ENCODE data around the gene PMEPA1. TPM values are rescaled to one million over a fixed set of nuclear protein-coding genes. Genes with fewer than 3 reads are reported as not detected.
"Not testable (repeated sequence)": the region's sequence is repeated elsewhere in the genome, so short reads cannot be mapped to it uniquely, and the experiment has no call there.

The PMEPA1 gene
- polyA plus RNA-seq, 3 donors from 2014 or later, result not detected

DNA sequence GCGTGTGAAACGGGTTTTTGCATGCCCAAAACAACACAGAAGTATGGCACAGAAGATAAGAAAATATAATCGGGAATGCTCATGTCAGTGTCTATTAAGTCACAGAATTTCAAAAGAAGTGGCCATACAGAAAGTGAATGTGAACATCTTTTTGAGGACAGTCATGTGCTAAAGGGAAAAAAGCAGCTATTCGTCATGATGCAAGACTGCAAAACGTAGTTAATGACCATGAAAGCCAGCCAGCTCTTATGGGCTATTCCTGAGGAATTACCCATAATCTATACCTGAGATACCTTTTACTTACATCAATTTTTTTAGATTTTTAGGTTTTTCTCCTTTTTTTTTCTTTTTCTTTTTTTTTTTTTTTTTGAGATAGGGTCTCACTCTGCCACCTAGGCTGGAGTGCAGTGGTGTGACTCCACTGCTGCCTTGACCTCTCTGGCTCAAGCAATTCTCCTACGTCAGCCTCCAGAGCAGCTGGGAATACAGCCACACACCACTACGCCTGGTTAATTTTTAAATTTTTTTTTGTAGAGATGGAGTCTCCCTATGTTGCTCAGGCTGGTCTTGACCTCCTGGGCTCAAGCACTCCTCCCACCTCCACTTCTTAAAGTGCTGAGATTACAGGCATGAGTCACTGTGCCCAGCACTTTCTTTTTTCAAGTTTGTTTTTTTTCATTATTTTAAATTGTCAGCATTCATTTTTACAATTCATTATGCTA, 71.5 kb downstream of the PMEPA1 start:
- H3K9me3 Mint-ChIP-seq, result peaks cover 3 to 31% (median 21%) of the 10 kb centered on the region in 6 donors

DNA sequence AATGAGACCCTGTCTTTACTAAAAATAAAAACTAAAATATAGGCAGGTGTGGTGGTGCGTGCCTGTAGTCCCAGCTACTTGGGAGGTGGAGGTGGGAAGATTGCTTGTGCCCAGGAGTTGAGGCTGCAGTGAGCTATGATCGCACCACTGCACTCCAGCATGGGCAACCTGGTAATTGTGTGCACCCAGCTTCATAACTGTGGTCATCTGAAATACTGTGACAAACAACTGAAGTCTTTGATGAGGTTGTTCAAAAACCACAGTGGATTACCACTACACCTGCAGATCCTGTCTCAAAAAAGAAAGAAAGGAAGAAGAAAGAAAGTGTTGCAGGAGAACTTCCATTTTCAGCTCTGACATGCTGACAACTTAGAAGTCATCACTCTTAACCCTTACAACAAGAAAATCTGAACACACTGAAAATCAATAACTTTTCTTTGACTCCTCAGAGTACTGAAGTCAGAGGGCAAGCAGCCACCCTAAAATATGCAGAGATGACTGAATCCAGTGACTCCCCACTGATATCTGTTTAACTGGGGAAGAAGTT, 75.8 kb downstream of the PMEPA1 start:
- peaks cover 21 to 30% (median 25%) of the 10 kb centered on the region in 3 donors for H3K36me3 Mint-ChIP-seq
- H3K4me3 Mint-ChIP-seq, result no peak overlapping the region
- no peak overlapping the region for H3K27ac Mint-ChIP-seq
- H3K9me3 Mint-ChIP-seq, result peaks cover 2 to 31% (median 21%) of the 10 kb centered on the region in 6 donors
- peaks cover 7 to 24% (median 8%) of the 10 kb centered on the region in 3 donors for H3K27me3 Mint-ChIP-seq (ENCODE audit: low read depth in 3 of 3)
- peaks cover 24 to 34% of the 10 kb centered on the region in 2 donors for H3K4me1 Mint-ChIP-seq
- peak; percentile 22 to 42 (median 26) for DNase-seq

More for the DNA sequence above, 71.5 kb downstream of the PMEPA1 start:
- Mint-ChIP-seq H3K4me3 (no peak overlapping the region), H3K4me1 (peaks cover 6 to 10% of the 10 kb centered on the region in 2 donors), H3K27me3 (ENCODE audit: low read depth in 3 of 3) (peaks cover 5 to 13% (median 8%) of the 10 kb centered on the region in 3 donors), H3K27ac (no peak overlapping the region), H3K36me3 (peaks cover 21 to 30% (median 25%) of the 10 kb centered on the region in 3 donors)
- no peak for DNase-seq

DNA sequence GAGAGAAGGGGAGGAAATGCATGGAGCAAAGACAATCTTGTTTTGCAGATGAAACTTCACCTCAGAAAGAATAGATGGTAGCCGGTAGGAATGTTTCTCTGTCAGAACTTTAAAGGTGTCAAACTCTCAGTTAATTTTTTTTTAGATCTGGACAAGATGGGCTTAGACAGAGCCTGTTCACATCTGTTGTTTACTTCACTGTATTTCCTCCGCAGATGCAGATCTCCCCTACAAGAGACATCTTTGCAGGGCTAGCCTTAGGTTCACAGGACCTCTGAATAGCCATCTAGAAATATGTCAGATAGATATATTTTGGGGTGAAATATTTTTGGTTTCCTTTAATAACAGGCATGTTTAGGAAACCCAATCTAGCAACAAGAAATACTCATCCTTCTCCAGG, 77.5 kb downstream of the PMEPA1 start:
- no peak for DNase-seq
- Mint-ChIP-seq H3K4me3 (no peak overlapping the region), H3K36me3 (peaks cover 21 to 26% (median 24%) of the 10 kb centered on the region in 3 donors), H3K9me3 (peaks cover 2 to 26% (median 20%) of the 10 kb centered on the region in 6 donors), H3K4me1 (peaks cover 37 to 49% of the 10 kb centered on the region in 2 donors), H3K27ac (peak overlapping the region in 1 of 6 donors; percentile 10), H3K27me3 (ENCODE audit: low read depth in 3 of 3) (peaks cover 7 to 28% (median 16%) of the 10 kb centered on the region in 3 donors)

DNA sequence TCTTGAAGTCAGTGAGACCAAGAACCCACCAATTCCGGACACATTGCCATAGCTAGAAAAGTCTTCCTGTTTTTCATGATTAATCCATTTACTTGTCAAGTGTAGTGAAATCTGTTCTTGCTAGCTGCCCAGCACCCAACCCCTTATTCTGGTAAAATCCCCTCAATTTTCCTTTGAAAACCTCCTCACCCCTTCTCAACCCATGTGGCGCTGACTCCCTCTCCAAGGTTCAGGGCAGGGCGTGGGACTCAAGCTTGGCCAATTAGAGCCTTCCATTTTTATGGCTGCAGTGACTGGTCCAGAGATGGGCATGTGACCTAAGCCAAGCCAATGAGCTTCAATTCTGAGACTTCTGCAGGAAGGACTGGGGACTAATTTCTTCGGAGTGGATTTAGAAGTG, 79.8 kb downstream of the PMEPA1 start:
- peak; percentile 35 to 44 (median 41) for DNase-seq
- H3K27ac Mint-ChIP-seq, result peak overlapping the region; percentile 94 to 99 (median 96)
- peaks cover 5 to 22% (median 16%) of the 10 kb centered on the region in 3 donors for H3K27me3 Mint-ChIP-seq (ENCODE audit: low read depth in 3 of 3)
- peaks cover 57 to 71% of the 10 kb centered on the region in 2 donors for H3K4me1 Mint-ChIP-seq
- H3K4me3 Mint-ChIP-seq, result peak overlapping the region; percentile 86 to 95 (median 89)
- H3K9me3 Mint-ChIP-seq, result peaks cover 0 to 8% (median 3%) of the 10 kb centered on the region in 6 donors
- peaks cover 6 to 11% (median 7%) of the 10 kb centered on the region in 3 donors for H3K36me3 Mint-ChIP-seq

GRCh38 chr20:57629491-57629901, 80.3 kb downstream of the PMEPA1 start:
- H3K9me3 Mint-ChIP-seq, result not testable (repeated sequence)
- Mint-ChIP-seq H3K4me1 (peaks cover 62 to 76% of the 10 kb centered on the region in 2 donors), H3K4me3 (peak overlapping the region; percentile 86 to 95 (median 89)), H3K36me3 (peaks cover 4 to 12% (median 6%) of the 10 kb centered on the region in 3 donors), H3K27me3 (ENCODE audit: low read depth in 3 of 3) (peaks cover 4 to 19% (median 16%) of the 10 kb centered on the region in 3 donors), H3K27ac (peak overlapping the region; percentile 94 to 99 (median 96))
- DNase-seq, result peak; percentile 46 to 56 (median 48)

- Mint-ChIP-seq H3K36me3 (peaks cover 6 to 12% (median 7%) of the 10 kb centered on the region in 3 donors), H3K4me3 (peak overlapping the region; percentile 86 to 95 (median 89)), H3K27ac (peak overlapping the region; percentile 94 to 99 (median 96)), H3K4me1 (peaks cover 59 to 71% of the 10 kb centered on the region in 2 donors), H3K27me3 (ENCODE audit: low read depth in 3 of 3) (peaks cover 3 to 19% (median 15%) of the 10 kb centered on the region in 3 donors)
- not testable (repeated sequence) for H3K9me3 Mint-ChIP-seq
- peak in 1 of 3 donors; percentile 16 for DNase-seq
These were observed 80.9 kb downstream of the PMEPA1 start for GRCh38 chr20:57628962-57629308.

DNA sequence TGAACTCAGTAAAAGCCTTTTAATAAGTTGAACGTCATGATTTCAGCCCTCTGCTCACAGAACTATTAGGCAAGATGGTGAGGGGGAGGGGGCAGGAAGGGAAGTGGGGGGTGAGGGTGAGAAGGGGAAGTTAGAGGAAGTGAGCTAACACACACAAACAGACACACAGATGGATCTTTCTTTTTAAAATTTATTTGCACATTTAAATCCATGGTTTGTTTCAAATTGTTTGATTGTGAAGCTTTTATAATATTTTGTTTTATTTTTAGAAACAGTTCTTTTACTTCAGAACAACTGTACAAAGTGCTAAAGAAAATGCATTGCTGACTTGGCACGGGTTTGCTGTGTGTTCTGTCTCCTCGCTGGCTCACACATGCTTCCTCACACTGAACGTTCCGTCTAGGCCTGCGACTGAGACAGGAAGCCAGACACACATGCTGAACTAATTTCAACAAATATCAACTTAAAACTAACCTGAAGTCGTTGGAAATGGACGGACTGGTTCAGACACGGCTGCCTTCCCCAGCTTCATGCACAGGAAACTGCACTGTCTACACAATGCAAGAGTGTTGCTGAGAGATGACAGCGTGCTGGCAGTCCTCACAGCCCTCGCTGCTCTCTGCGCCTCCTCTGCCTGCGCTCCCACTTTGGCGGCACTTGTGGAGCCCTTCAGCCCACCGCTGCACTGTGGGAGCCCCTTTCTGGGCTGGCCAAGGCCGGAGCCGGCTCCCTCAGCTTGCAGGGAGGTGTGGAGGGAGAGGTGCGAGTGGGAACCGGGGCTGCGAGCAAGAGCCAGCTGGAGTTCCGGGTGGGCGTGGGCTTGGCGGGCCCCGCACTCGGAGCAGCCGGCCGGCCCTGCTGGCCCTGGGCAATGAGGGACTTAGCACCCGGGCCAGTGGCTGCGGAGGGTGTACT, 81.5 kb downstream of the PMEPA1 start:
- Mint-ChIP-seq H3K36me3 (peaks cover 6 to 12% (median 7%) of the 10 kb centered on the region in 3 donors), H3K4me1 (peaks cover 56 to 66% of the 10 kb centered on the region in 2 donors), H3K9me3 (peaks cover 0 to 5% (median 0%) of the 10 kb centered on the region in 6 donors), H3K27ac (peak overlapping the region; percentile 96 to 100 (median 99)), H3K4me3 (peak overlapping the region; percentile 80 to 91 (median 83)), H3K27me3 (ENCODE audit: low read depth in 3 of 3) (peaks cover 3 to 19% (median 15%) of the 10 kb centered on the region in 3 donors)
- peak; percentile 72 to 76 (median 75) for DNase-seq

DNA sequence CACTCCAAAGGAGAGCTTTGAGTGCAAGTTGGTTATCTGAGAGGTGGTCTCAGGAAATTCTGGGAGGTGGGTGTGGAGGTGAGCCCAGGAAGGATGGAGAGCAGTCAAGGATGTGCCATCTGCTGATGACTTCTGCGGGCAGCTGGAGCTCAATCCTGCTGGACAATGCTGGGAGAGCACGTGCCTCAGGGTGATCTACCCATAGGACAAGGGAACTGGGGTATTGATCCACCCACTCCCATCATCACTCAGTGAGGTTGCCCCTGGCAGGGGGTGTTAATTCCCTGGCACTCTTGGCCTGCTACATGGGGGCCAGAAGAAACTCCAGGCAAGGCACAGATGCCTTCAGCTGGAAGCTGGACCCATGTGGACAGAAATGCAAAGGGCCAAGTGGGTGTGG, 82.5 kb downstream of the PMEPA1 start:
- no peak for DNase-seq
- Mint-ChIP-seq H3K9me3 (peaks cover 0 to 5% (median 0%) of the 10 kb centered on the region in 6 donors), H3K4me1 (peaks cover 61 to 67% of the 10 kb centered on the region in 2 donors), H3K27me3 (ENCODE audit: low read depth in 3 of 3) (peaks cover 6 to 19% (median 15%) of the 10 kb centered on the region in 3 donors), H3K4me3 (peak overlapping the region; percentile 80 to 91 (median 83)), H3K36me3 (peaks cover 6 to 12% (median 7%) of the 10 kb centered on the region in 3 donors), H3K27ac (peak overlapping the region; percentile 96 to 100 (median 99))

GRCh38 chr20:57625978-57626377, 83.8 kb downstream of the PMEPA1 start:
- Mint-ChIP-seq H3K4me1 (peaks cover 70 to 76% of the 10 kb centered on the region in 2 donors), H3K36me3 (peaks cover 6 to 12% (median 7%) of the 10 kb centered on the region in 3 donors), H3K4me3 (peak overlapping the region in 1 of 5 donors; percentile 68)

DNA sequence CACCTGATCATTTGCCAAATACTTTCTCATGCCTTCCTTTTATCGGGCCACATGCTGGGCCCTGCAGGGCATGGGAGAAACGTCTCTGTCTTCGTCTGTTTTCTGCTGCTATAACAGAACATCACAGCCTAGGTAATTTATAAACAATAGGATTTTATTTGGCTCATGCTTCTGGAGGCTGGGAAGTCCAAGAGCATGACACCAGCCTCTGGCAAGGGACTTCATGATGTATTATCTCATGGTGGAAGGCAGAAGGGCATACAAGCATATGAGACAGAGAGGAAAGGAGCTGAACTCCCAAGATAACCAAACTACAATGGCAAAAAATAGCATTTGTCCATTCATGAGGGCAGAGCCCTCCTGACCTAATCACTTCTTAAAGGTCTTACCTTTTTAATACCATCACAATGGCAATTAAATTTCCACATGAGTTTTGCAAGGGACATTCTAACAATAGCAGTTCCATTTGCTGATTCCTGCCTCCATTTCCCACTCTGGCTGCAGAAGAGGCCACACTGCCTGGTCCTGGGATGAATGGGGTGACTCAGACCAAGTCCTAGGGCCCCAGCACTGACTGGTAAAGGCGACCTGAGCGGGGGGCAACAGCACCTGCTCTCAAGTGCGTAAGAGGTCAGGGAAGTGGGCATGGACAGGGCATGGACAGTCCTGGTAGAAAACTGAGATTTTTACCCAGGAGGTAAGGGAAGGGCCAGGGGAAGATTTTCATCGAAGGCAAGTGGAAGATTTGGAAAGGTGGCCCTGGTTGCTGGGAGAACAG, 84.4 kb downstream of the PMEPA1 start:
- H3K9me3 Mint-ChIP-seq, result peaks cover 0 to 5% (median 0%) of the 10 kb centered on the region in 6 donors
- H3K36me3 Mint-ChIP-seq, result peaks cover 6 to 12% (median 7%) of the 10 kb centered on the region in 3 donors
- peak overlapping the region; percentile 13 to 96 (median 80) for H3K27ac Mint-ChIP-seq
- peaks cover 71 to 77% of the 10 kb centered on the region in 2 donors for H3K4me1 Mint-ChIP-seq
- DNase-seq, result no peak
- peak overlapping the region in 3 of 5 donors; percentile 18 to 68 (median 62) for H3K4me3 Mint-ChIP-seq
- peaks cover 8 to 24% (median 20%) of the 10 kb centered on the region in 3 donors for H3K27me3 Mint-ChIP-seq (ENCODE audit: low read depth in 3 of 3)

More at GRCh38 chr20:57625978-57626377, 83.8 kb downstream of the PMEPA1 start:
- H3K27me3 Mint-ChIP-seq (ENCODE audit: low read depth in 3 of 3), result peaks cover 6 to 18% (median 16%) of the 10 kb centered on the region in 3 donors
- no peak for DNase-seq
- H3K27ac Mint-ChIP-seq, result peak overlapping the region; percentile 88 to 100 (median 99)
- peaks cover 0 to 5% (median 0%) of the 10 kb centered on the region in 6 donors for H3K9me3 Mint-ChIP-seq

- H3K4me3 Mint-ChIP-seq, result no peak overlapping the region
- no peak for DNase-seq
- peaks cover 0 to 5% (median under 1%) of the 10 kb centered on the region in 6 donors for H3K9me3 Mint-ChIP-seq
- H3K27me3 Mint-ChIP-seq (ENCODE audit: low read depth in 3 of 3), result peaks cover 13 to 30% (median 23%) of the 10 kb centered on the region in 3 donors
- H3K4me1 Mint-ChIP-seq, result peaks cover 71 to 76% of the 10 kb centered on the region in 2 donors
- peaks cover 7 to 12% (median 8%) of the 10 kb centered on the region in 3 donors for H3K36me3 Mint-ChIP-seq
- peak overlapping the region in 3 of 6 donors; percentile 36 to 69 (median 39) for H3K27ac Mint-ChIP-seq
These were observed 85.7 kb downstream of the PMEPA1 start for GRCh38 chr20:57624124-57624523.
